22Rv1 (cell line): Measurements from ENCODE around the gene ADGRB3.

Experiments used
- H3K27ac ChIP-seq: fragments of 450-650 bp; 2 replicates; pipeline ENCODE4 v1.5.1; 2017
- CTCF ChIP-seq: fragments of 450-650 bp; IDR thresholded peaks from 2 replicates; pipeline ENCODE4 v1.5.1; 2017; ENCODE audit warnings: mild to moderate bottlenecking
- ZFX ChIP-seq: fragments of 450-650 bp; IDR thresholded peaks from 2 replicates; pipeline ENCODE4 v1.6.1; 2017; ENCODE audit warnings: antibody characterized with exemption, borderline replicate concordance

ADGRB3 gene

GRCh38 chr6:68834551-68834950 lies 199.5 kb downstream of the ADGRB3 start:
- H3K27ac ChIP-seq, result no peak overlapping the region
- TF ChIP-seq ZFX (no peak), CTCF (no peak)

- no peak overlapping the region for H3K27ac ChIP-seq
- TF ChIP-seq ZFX (no peak), CTCF (no peak)
Measured at GRCh38 chr6:68838571-68838970, 203.5 kb downstream of the ADGRB3 start.

GRCh38 chr6:68852791-68853190 lies 217.7 kb downstream of the ADGRB3 start:
- no peak overlapping the region for H3K27ac ChIP-seq
- TF ChIP-seq CTCF (no peak), ZFX (no peak)

GRCh38 chr6:68859233-68859632 lies 224.2 kb downstream of the ADGRB3 start:
- TF ChIP-seq CTCF (no peak), ZFX (no peak)
- H3K27ac ChIP-seq, result no peak overlapping the region

GRCh38 chr6:68868646-68869045 lies 233.6 kb downstream of the ADGRB3 start:
- H3K27ac ChIP-seq, result no peak overlapping the region
- TF ChIP-seq CTCF (no peak), ZFX (no peak)

GRCh38 chr6:68873236-68873635 lies 238.2 kb downstream of the ADGRB3 start:
- H3K27ac ChIP-seq, result no peak overlapping the region
- TF ChIP-seq ZFX (no peak), CTCF (no peak)

- H3K27ac ChIP-seq, result no peak overlapping the region
- no peak for TF ChIP-seq CTCF
- no peak for TF ChIP-seq ZFX
Measured at GRCh38 chr6:68874747-68875146, 239.7 kb downstream of the ADGRB3 start.
